Measurements from ENCODE around the gene PFKFB4.

Gene PFKFB4

GRCh38 chr3:48581621-48582481 is 25.2 kb upstream of the PFKFB4 start:
- DNase-seq: no peak

DNA sequence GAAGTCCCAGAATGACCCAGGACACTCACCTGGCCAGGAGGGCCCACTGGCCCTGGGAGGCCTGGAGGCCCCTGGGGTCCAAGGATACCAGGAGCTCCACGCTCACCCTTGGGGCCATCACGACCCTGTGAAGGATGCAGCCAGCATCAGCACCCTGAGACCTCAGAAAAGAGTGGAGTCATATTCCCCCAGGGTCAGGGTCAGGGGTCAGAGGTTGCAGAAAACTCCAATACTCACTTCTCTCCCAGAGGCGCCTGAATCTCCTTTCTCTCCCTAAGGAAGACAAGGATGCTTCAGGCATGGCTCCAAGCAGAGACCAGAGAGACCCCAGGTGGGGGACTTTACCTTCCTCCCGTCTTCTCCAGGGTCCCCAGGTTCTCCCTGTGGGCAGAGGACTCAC is 20.0 kb upstream of the PFKFB4 start:
- DNase-seq: no peak

DNA sequence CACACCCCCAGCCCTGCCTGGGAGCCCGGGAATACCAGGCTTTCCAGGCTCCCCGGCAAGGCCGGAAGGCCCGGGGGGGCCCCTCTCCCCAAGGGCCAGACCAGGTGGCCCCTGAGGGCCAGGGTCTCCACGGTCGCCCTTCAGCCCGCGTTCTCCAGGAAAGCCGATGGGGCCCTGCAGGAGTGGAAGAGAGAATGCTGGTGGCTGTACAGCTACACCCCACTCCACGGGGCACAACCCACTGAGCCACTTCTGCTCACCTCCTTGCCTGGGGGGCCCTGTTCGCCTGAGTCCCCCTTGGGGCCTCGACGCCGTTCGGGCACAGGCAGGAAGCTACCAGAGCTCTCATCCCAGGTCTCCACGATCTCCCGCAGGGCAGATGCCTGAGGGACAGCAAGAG is 18.8 kb upstream of the PFKFB4 start:
- no peak for DNase-seq

- DNase-seq: no peak
These were observed 17.5 kb upstream of the PFKFB4 start for GRCh38 chr3:48573973-48574585.

DNA sequence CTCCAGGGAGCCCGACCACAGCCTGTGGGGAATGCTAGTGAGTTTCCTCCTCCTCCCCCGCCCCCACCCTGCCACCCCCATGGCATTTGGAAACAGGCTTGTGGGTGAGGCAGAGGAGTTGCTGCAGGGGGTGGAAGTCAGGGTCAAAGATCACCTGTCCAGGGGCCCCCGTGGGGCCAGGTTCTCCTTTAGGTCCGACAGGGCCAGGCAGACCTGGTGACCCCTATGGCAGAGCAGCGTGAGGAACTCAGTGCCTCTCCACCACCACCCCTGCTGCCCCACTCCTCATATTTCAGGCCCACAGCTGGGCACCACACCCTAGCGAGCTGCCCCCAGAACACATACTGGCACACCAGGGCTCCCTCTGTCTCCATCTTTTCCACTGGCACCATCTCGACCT is 15.9 kb upstream of the PFKFB4 start:
- no peak for DNase-seq

GRCh38 chr3:48571938-48572337 is 15.3 kb upstream of the PFKFB4 start:
- DNase-seq: no peak

DNA sequence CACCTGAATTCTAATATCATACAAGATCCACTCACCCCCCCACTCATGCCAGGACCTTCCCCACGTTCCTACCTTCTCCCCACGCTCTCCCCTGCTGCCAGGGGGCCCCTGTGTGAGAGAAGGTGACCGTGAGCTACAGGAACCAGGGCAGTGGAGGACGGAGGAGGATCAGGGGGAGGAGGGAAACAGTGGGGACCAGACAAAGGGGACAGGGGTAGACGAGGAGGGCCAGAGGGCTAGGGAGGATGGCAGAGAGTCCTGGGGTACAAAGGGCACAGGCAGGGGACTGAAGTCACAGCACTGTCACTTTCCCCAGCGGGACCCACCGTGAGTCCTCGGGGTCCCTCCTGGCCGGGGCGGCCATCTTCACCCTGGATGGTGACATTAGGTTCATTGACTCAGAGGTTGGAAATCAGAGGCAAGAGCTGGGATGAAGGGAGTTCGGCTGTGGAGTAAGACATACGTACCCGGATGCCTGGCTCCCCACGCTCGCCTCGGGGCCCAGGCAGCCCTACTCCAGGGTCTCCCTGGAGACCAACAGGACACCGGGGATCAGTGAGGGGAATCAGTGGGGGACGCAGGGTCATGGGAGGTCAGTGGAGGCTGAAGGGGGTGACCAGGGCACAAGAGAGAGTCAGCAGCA is 13.3 kb upstream of the PFKFB4 start:
- DNase-seq: no peak

GRCh38 chr3:48569400-48569799 is 12.8 kb upstream of the PFKFB4 start:
- no peak for DNase-seq

DNA sequence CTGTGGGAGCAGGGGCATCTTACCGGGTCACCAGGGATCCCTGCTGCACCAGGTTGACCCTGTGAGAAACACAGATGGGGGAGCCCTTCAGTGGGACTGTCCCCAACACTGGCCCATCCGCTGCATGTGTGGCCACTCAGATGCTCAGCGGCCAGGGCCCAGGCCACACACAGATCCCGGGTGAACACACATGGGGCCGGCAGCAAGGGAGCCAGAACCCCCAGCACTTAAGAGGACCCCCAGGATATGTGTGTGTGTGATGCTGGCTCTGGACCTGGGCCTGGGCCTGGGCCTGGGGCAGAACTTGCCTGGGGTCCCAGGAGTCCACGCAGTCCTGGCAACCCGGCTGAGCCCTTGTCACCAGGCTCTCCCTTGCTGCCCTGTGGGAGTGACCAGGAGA is 11.9 kb upstream of the PFKFB4 start:
- no peak for DNase-seq

- no peak for DNase-seq
These were observed 10.9 kb upstream of the PFKFB4 start for GRCh38 chr3:48567500-48567899.

GRCh38 chr3:48567090-48567489 is 10.5 kb upstream of the PFKFB4 start:
- DNase-seq: no peak

- no peak for DNase-seq
These were observed 9.8 kb upstream of the PFKFB4 start for GRCh38 chr3:48566401-48566760.

DNA sequence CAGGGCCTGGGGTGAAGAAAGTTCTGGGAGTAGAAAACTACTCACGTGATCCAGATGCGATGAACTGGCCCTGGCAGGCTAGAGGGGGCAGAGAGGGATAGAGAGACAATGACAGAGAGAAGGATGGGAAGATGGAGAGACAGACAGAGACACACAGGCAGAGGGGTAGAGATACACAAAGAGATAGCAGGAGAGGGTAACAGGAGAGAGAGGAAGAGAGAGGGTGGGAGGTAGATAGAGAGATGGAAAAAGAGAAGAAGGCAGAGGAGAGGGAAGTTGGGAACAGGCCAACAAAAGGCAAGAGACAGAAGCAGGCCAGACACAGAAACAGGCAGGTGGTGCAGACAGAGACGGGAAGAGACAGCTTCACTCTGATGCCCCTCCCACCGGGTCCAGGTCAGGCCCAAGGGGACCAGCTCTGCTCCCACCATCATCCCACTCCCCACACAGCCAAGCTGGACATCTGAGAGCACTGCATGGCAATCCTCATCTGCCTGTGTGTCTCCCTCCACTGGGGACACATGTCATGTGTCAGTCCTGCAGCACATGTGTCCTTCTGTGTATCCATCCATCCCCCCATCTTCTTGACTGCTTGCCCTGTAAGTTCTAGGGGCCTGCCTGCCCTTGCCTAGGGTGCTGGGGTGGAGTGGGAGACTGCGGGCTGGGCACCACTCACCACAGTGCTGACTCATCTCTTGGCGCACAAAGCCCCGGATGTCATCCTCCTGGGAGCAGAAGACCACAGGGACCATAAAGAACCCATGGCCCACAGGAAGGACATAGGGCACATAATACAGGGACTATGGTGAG is 9.2 kb upstream of the PFKFB4 start:
- DNase-seq: no peak

DNA sequence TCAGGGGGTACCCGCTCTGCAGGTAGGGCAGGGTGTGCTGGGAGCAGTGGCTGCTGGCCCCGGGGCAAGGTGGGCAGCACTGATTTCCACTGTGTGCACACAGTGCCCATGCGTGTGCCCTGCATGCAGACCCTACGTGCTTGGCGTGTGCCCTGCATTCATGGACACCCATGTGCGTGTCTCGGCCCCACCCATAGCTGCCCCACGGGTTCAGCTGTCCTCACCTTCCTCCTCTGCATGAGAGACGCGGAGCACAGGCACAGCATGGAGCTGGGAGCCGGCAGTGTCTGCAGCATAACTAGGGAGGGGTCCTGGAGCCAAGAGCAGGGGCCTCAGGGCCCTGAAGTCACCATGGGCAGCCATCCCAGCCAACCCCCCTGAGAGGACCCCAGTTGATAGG is 8.6 kb upstream of the PFKFB4 start:
- no peak for DNase-seq

- no peak for DNase-seq
These were observed 8.1 kb upstream of the PFKFB4 start for GRCh38 chr3:48564667-48565066.

GRCh38 chr3:48564022-48564421 is 7.4 kb upstream of the PFKFB4 start:
- no peak for DNase-seq

DNA sequence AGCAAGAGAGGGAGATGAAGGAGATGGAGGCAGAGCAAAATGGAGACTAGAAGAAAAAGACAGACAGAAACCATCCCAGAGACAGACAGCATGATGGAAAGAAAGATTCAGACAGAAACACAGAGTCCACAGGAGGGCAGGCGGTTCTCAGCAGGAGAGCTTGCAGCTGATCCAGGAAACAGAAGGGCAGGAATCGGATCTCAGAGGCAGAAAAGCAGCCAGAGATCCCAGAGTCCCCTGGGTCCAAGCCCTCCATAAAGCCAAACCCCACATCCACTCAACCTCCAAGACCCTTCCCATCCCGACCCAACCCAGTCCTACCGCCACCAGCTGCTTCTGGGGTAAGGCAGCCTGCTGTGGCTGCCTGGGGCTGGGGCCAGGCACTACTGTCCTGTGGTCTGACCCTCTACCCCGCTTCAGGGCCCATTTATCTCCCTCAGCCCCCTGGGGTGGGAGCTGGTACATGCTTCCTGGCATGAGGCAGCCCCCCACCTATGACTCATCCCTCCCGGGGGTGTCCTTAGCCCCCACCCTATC is 6.8 kb upstream of the PFKFB4 start, which contains the start of gene UCN2:
TSS of gene UCN2 (minus strand) at position 400 of the 537 bp plus-strand sequence. CDS start 657 bp downstream, outside the sequence.
- DNase-seq: no peak

- no peak for DNase-seq
These were observed 5.9 kb upstream of the PFKFB4 start for GRCh38 chr3:48562367-48563095.

- peak; percentile 75 for DNase-seq
These were observed 4.6 kb upstream of the PFKFB4 start for GRCh38 chr3:48561045-48561736.

DNA sequence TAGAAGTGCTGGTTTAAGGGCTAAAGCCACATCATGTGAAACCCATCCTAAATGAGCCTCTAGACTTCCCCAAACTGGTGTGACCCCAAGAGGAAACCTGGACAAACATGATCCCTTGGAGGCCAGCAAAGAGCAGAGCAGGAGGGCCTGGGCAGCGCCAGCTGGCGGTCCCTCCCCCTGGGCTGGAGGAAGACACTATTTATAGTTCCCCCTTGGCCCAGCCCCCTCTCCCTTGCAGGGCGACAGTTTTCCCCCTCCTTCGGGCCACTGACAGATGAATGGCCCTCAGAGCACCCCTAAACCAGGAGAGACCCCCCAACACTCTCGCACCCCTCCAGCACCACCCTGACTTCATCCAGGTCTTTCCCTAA is 4.0 kb upstream of the PFKFB4 start:
- DNase-seq: no peak

- DNase-seq: no peak
These were observed 2.0 kb upstream of the PFKFB4 start for GRCh38 chr3:48558493-48559134.

Data from right hindlimb (tissue), 1 donor.